ENCODE data around the gene CDC5L.

CDC5L gene

GRCh38 chr6:44485601-44486401, 98.3 kb downstream of the CDC5L start:
- DNase-seq (ENCODE audit: low read depth): peak; percentile 82
- TF ChIP-seq CTCF (IDR thresholded peaks at IDR 0.05; ENCODE audit: insufficient read depth, low read depth, low read length, missing control alignments): no peak
- H3K4me3 ChIP-seq (ENCODE audit: low read length): no peak overlapping the region

- no peak overlapping the region for H3K4me3 ChIP-seq (ENCODE audit: low read length)
- DNase-seq (ENCODE audit: low read depth): no peak
- no peak for TF ChIP-seq CTCF (IDR thresholded peaks at IDR 0.05; ENCODE audit: insufficient read depth, low read depth, low read length, missing control alignments)
Observed at GRCh38 chr6:44487002-44487401, 99.5 kb downstream of the CDC5L start.

- DNase-seq (ENCODE audit: low read depth): no peak
Observed at GRCh38 chr6:44487586-44487985, 100.1 kb downstream of the CDC5L start.

GRCh38 chr6:44489910-44490604, 102.6 kb downstream of the CDC5L start:
- no peak overlapping the region for H3K4me3 ChIP-seq (ENCODE audit: low read length)
- peak; percentile 96 for DNase-seq (ENCODE audit: low read depth)
- no peak for TF ChIP-seq CTCF (IDR thresholded peaks at IDR 0.05; ENCODE audit: insufficient read depth, low read depth, low read length, missing control alignments)

More at GRCh38 chr6:44487586-44487985, 100.1 kb downstream of the CDC5L start:
- no peak for TF ChIP-seq CTCF (IDR thresholded peaks at IDR 0.05; ENCODE audit: insufficient read depth, low read depth, low read length, missing control alignments)
- no peak overlapping the region for H3K4me3 ChIP-seq (ENCODE audit: low read length)

GRCh38 chr6:44493132-44493531, 105.6 kb downstream of the CDC5L start:
- H3K4me3 ChIP-seq (ENCODE audit: low read length): no peak overlapping the region
- DNase-seq (ENCODE audit: low read depth): no peak
- no peak for TF ChIP-seq CTCF (IDR thresholded peaks at IDR 0.05; ENCODE audit: insufficient read depth, low read depth, low read length, missing control alignments)

- DNase-seq (ENCODE audit: low read depth): no peak
- H3K4me3 ChIP-seq (ENCODE audit: low read length): no peak overlapping the region
- no peak for TF ChIP-seq CTCF (IDR thresholded peaks at IDR 0.05; ENCODE audit: insufficient read depth, low read depth, low read length, missing control alignments)
Observed at GRCh38 chr6:44493593-44493992, 106.1 kb downstream of the CDC5L start.
